CD4-positive, alpha-beta T cell treated with Interleukin-10 for 1 hour (primary cell): ENCODE data around the gene PDXK.

Experiments
- DNase-seq: peaks from one replicate; pipeline ENCODE4 v3.0.0-alpha.2; 2020

Gene PDXK

GRCh38 chr21:43726686-43727518 lies 8.0 kb downstream of the PDXK start:
- DNase-seq = no peak

GRCh38 chr21:43727519-43728153 lies 8.7 kb downstream of the PDXK start:
- no peak for DNase-seq

- DNase-seq = no peak
Observed at GRCh38 chr21:43728154-43728466, 9.2 kb downstream of the PDXK start.

GRCh38 chr21:43728467-43729390 lies 9.8 kb downstream of the PDXK start:
- DNase-seq = peak; percentile 83

- no peak for DNase-seq
Observed at GRCh38 chr21:43731476-43731875, 12.5 kb downstream of the PDXK start.

GRCh38 chr21:43731891-43732711 lies 13.2 kb downstream of the PDXK start:
- no peak for DNase-seq

- no peak for DNase-seq
Observed at GRCh38 chr21:43733060-43733459, 14.1 kb downstream of the PDXK start.

- no peak for DNase-seq
Observed at GRCh38 chr21:43733529-43734071, 14.7 kb downstream of the PDXK start.

- DNase-seq = no peak
Observed at GRCh38 chr21:43734131-43734927, 15.4 kb downstream of the PDXK start.

- no peak for DNase-seq
Observed at GRCh38 chr21:43734928-43735229, 15.9 kb downstream of the PDXK start.

GRCh38 chr21:43735236-43736091 lies 16.5 kb downstream of the PDXK start:
- DNase-seq = no peak

GRCh38 chr21:43736224-43736883 lies 17.4 kb downstream of the PDXK start:
- DNase-seq = no peak

- no peak for DNase-seq
Observed at GRCh38 chr21:43737158-43737950, 18.4 kb downstream of the PDXK start.

GRCh38 chr21:43739621-43740435 lies 20.9 kb downstream of the PDXK start:
- DNase-seq = no peak

- no peak for DNase-seq
Observed at GRCh38 chr21:43740497-43741156, 21.7 kb downstream of the PDXK start.

GRCh38 chr21:43741423-43742096 lies 22.6 kb downstream of the PDXK start:
- no peak for DNase-seq

- DNase-seq = no peak
Observed at GRCh38 chr21:43743947-43744346, 25.0 kb downstream of the PDXK start.
